Immature natural killer cell (primary cell): ENCODE data around the gene PRH2. TPM values are rescaled to one million over a fixed set of nuclear protein-coding genes. Genes with fewer than 3 reads are reported as not detected.

Experiments
- DNase-seq, 3 donors: peaks; one replicate each; pipeline ENCODE4 v3.0.0; 2022; ENCODE audit warnings: mixed read lengths in 1 of 3
- H3K27ac Mint-ChIP-seq, 6 donors: one replicate each; pipeline ENCODE4 v1.8.0; 2020; ENCODE audit warnings: mixed read lengths in 6 of 6, mild to moderate bottlenecking in 5 of 6, inconsistent platforms in 4 of 6, moderate library complexity in 3 of 6
- H3K27me3 Mint-ChIP-seq, 3 donors: one replicate each; pipeline ENCODE4 v1.8.0; 2020 to 2021; ENCODE audit warnings: low read depth in 3 of 3, mild to moderate bottlenecking in 3 of 3, mixed read lengths in 3 of 3, moderate library complexity in 3 of 3, inconsistent platforms in 1 of 3
- H3K36me3 Mint-ChIP-seq, 3 donors: one replicate each; pipeline ENCODE4 v1.8.0; 2020; ENCODE audit warnings: mixed read lengths in 3 of 3, inconsistent platforms in 2 of 3, mild to moderate bottlenecking in 2 of 3
- H3K4me1 Mint-ChIP-seq, 2 donors: one replicate each; pipeline ENCODE4 v1.8.0; 2020; ENCODE audit warnings: inconsistent platforms in 2 of 2, mild to moderate bottlenecking in 2 of 2, mixed read lengths in 2 of 2, moderate library complexity in 1 of 2
- H3K4me3 Mint-ChIP-seq, 5 donors: one replicate each; pipeline ENCODE4 v1.8.0; 2020; ENCODE audit warnings: mild to moderate bottlenecking in 5 of 5, mixed read lengths in 5 of 5, inconsistent platforms in 3 of 5, moderate library complexity in 3 of 5
- H3K9me3 Mint-ChIP-seq, 6 donors: one replicate each; pipeline ENCODE4 v1.8.0; 2020; ENCODE audit warnings: mild to moderate bottlenecking in 6 of 6, mixed read lengths in 6 of 6, inconsistent platforms in 4 of 6, moderate library complexity in 3 of 6
- polyA plus RNA-seq, 3 donors: library from polyadenylated mRNA; unstranded; fragments of 300-500 nt; fragmentation: Illumina TruSeq; gene quantifications; one replicate each; pipeline ENCODE4 v1.2.3, GENCODE V29; 2021

Gene PRH2
- polyA plus RNA-seq, 3 donors from 2014 or later = not detected

DNA sequence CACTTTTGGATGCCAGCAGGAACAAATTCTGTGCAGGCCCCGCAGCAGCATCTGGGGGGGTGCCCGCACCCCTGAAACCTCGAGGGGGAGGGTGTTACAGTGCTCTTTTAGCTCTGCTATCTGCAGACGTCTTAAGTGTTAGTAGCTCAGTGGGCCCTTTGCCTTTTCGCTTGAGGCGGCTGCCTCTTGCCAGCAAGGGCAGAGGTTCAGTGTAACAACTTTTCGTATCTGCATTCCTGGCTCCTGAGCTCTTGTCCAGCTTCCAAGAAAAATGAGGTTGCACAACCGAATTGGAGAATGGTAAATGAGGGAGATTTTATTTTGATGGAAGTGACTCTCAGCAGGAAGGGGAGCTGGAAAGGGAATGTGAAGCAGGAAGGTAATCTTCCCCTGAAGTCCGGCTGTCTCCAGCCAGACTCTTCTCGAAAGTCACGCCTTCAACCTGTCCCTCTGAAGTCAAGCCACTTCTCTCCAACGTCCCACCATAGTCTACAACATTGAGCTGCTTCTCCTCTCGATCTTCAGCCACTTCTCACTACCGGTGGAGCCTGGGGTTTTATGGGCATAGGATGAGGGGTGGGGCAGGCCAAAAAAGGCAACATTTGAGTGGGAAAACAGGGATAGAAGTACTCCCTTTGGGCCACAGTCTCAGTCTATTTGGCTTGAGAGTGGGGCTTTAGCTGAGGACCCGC, 39.9 kb downstream of the PRH2 start:
- no peak overlapping the region for H3K27ac Mint-ChIP-seq
- DNase-seq = no peak
- H3K27me3 Mint-ChIP-seq = peaks cover 0 to 2% (median 0%) of the 10 kb centered on the region in 3 donors
- H3K36me3 Mint-ChIP-seq = peaks cover 0 to 16% (median 7%) of the 10 kb centered on the region in 3 donors
- no peak overlapping the region for H3K4me3 Mint-ChIP-seq
- H3K9me3 Mint-ChIP-seq = no peaks in the 10 kb centered on the region
- H3K4me1 Mint-ChIP-seq = no peaks in the 10 kb centered on the region

DNA sequence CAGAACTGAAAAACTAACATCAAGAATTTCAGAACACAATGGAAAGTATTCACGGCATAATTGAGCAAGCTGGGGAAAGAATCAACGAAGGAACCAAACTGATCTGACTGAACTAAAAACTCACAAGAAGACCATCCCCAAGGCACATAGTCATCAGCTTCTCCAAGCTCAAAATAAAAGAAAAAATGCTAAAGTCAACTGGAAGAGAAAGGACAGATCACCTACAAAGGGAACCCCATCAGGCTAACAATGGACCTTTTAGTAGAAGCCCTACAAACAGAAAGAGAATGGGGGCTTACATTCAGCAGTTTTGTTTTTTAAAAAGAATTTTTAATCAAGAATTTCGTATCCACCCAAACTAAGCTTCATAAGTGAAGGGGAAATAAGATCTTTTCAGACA, 45.9 kb downstream of the PRH2 start:
- Mint-ChIP-seq H3K4me3 (no peak overlapping the region), H3K4me1 (no peaks in the 10 kb centered on the region), H3K27me3 (peaks cover 13 to 20% (median 17%) of the 10 kb centered on the region in 3 donors), H3K36me3 (peaks cover 0 to 28% (median 5%) of the 10 kb centered on the region in 3 donors), H3K9me3 (no peaks in the 10 kb centered on the region), H3K27ac (no peak overlapping the region)
- no peak for DNase-seq

- peaks cover 16 to 35% (median 30%) of the 10 kb centered on the region in 3 donors for H3K27me3 Mint-ChIP-seq
- H3K9me3 Mint-ChIP-seq = peaks cover 0 to under 1% (median 0%) of the 10 kb centered on the region in 6 donors
- H3K36me3 Mint-ChIP-seq = peaks cover 0 to 18% (median 5%) of the 10 kb centered on the region in 3 donors
- DNase-seq = peak; percentile 60 to 79 (median 78)
- peak overlapping the region in 1 of 6 donors; percentile 15 for H3K27ac Mint-ChIP-seq
- H3K4me1 Mint-ChIP-seq = peaks cover 20 to 30% of the 10 kb centered on the region in 2 donors
- H3K4me3 Mint-ChIP-seq = peak overlapping the region; percentile 3 to 57 (median 47)
Measured at GRCh38 chr12:10982244-10982643, 53.2 kb downstream of the PRH2 start.

Other genes starting within 250 kb of the PRH2 start
- gene YBX3, start 205.9 kb upstream of the PRH2 start, polyA plus RNA-seq = 1 to 10 TPM; 1.5 to 8.2 (median 4.7) TPM
- gene TAS2R7, start 126.6 kb upstream of the PRH2 start, polyA plus RNA-seq = not detected
- not detected for gene TAS2R8, start 122.0 kb upstream of the PRH2 start, polyA plus RNA-seq
- not detected for gene TAS2R9, start 119.1 kb upstream of the PRH2 start, polyA plus RNA-seq
- not detected for gene TAS2R10, start 102.9 kb upstream of the PRH2 start, polyA plus RNA-seq
- gene PRR4, start 79.8 kb upstream of the PRH2 start, polyA plus RNA-seq = 1 to 10 TPM; 1.9 to 4.5 (median 3.5) TPM
- 10 to 100 TPM in 2 of 3 donors, 1 to 10 TPM in 1; 2.5 to 10.6 (median 10.3) TPM for gene PRH1, start 45.0 kb upstream of the PRH2 start, polyA plus RNA-seq
- not detected for gene TAS2R13, start 19.7 kb upstream of the PRH2 start, polyA plus RNA-seq
- 1 to 10 TPM in 1 of 3 donors, under 1 TPM in 1, not detected in 1; 0.81 to 1.0 TPM for gene TAS2R14, start 10.0 kb downstream of the PRH2 start, polyA plus RNA-seq
- not detected for gene TAS2R50, start 57.7 kb downstream of the PRH2 start, polyA plus RNA-seq
- under 1 TPM in 1 of 3 donors, not detected in 2; 0.17 TPM for gene TAS2R20, start 69.1 kb downstream of the PRH2 start, polyA plus RNA-seq
- not detected for gene TAS2R19, start 93.4 kb downstream of the PRH2 start, polyA plus RNA-seq
- gene TAS2R31, start 102.2 kb downstream of the PRH2 start, polyA plus RNA-seq = not detected
- not detected for gene TAS2R46, start 133.1 kb downstream of the PRH2 start, polyA plus RNA-seq
- gene TAS2R43, start 163.1 kb downstream of the PRH2 start, polyA plus RNA-seq = not detected
- gene TAS2R30, start 205.4 kb downstream of the PRH2 start, polyA plus RNA-seq = not detected
- gene SMIM10L1, start 242.0 kb downstream of the PRH2 start, polyA plus RNA-seq = 10 to 100 TPM in 2 of 3 donors, 1 to 10 TPM in 1; 8.8 to 12.9 (median 12.8) TPM